ENCODE data around the gene CORO2A.
A peak's percentile ranks its signal among the peaks of the same experiment; 100 is the strongest.

The CORO2A gene

GRCh38 chr9:98219364-98219716 is 26.9 kb upstream of the CORO2A start:
- no peaks in the 10 kb centered on the region for H3K27me3 ChIP-seq (ENCODE audit: control insufficient read depth, insufficient read depth, low read length)
- H3K9ac ChIP-seq (ENCODE audit: low read length), result peak overlapping the region; percentile 16
- H3K4me3 ChIP-seq (ENCODE audit: low read depth, low read length), result no peak overlapping the region
- H3K4me1 ChIP-seq (ENCODE audit: control insufficient read depth, insufficient read depth, low read length), result peaks cover 25% of the 10 kb centered on the region
- H3K9me3 ChIP-seq (ENCODE audit: control insufficient read depth, insufficient read depth, low read depth, low read length), result no peaks in the 10 kb centered on the region
- peaks cover 45% of the 10 kb centered on the region; the same call in 1 of the 2 replicates for H3K36me3 ChIP-seq (ENCODE audit: control insufficient read depth, insufficient read depth, low read length)
- peak overlapping the region; percentile 68 for H3K27ac ChIP-seq (ENCODE audit: low read depth, low read length)

GRCh38 chr9:98218562-98219363 is 26.3 kb upstream of the CORO2A start:
- H3K4me1 ChIP-seq (ENCODE audit: control insufficient read depth, insufficient read depth, low read length), result peaks cover 25% of the 10 kb centered on the region
- H3K36me3 ChIP-seq (ENCODE audit: control insufficient read depth, insufficient read depth, low read length), result peaks cover 47% of the 10 kb centered on the region
- no peak overlapping the region for H3K4me3 ChIP-seq (ENCODE audit: low read depth, low read length)
- H3K9ac ChIP-seq (ENCODE audit: low read length), result peak overlapping the region; percentile 16
- H3K27ac ChIP-seq (ENCODE audit: low read depth, low read length), result peak overlapping the region; percentile 68
- H3K27me3 ChIP-seq (ENCODE audit: control insufficient read depth, insufficient read depth, low read length), result no peaks in the 10 kb centered on the region
- H3K9me3 ChIP-seq (ENCODE audit: control insufficient read depth, insufficient read depth, low read depth, low read length), result no peaks in the 10 kb centered on the region

- no peak overlapping the region for H3K27ac ChIP-seq (ENCODE audit: low read depth, low read length)
Observed at GRCh38 chr9:98217255-98217654, 24.8 kb upstream of the CORO2A start.

GRCh38 chr9:98216391-98216790 is 24.0 kb upstream of the CORO2A start:
- Histone ChIP-seq H3K9ac (ENCODE audit: low read length) (no peak overlapping the region), H3K27ac (ENCODE audit: low read depth, low read length) (no peak overlapping the region), H3K4me3 (ENCODE audit: low read depth, low read length) (no peak overlapping the region), H3K27me3 (ENCODE audit: control insufficient read depth, insufficient read depth, low read length) (no peaks in the 10 kb centered on the region), H3K9me3 (ENCODE audit: control insufficient read depth, insufficient read depth, low read depth, low read length) (no peaks in the 10 kb centered on the region), H3K4me1 (ENCODE audit: control insufficient read depth, insufficient read depth, low read length) (peaks cover 25% of the 10 kb centered on the region), H3K36me3 (ENCODE audit: control insufficient read depth, insufficient read depth, low read length) (peaks cover 42% of the 10 kb centered on the region)

More at GRCh38 chr9:98217255-98217654, 24.8 kb upstream of the CORO2A start:
- Histone ChIP-seq H3K9ac (ENCODE audit: low read length) (no peak overlapping the region), H3K4me1 (ENCODE audit: control insufficient read depth, insufficient read depth, low read length) (peaks cover 25% of the 10 kb centered on the region), H3K4me3 (ENCODE audit: low read depth, low read length) (no peak overlapping the region), H3K27me3 (ENCODE audit: control insufficient read depth, insufficient read depth, low read length) (no peaks in the 10 kb centered on the region), H3K9me3 (ENCODE audit: control insufficient read depth, insufficient read depth, low read depth, low read length) (no peaks in the 10 kb centered on the region), H3K36me3 (ENCODE audit: control insufficient read depth, insufficient read depth, low read length) (peaks cover 46% of the 10 kb centered on the region)

GRCh38 chr9:98215821-98216220 is 23.4 kb upstream of the CORO2A start:
- peaks cover 24% of the 10 kb centered on the region for H3K4me1 ChIP-seq (ENCODE audit: control insufficient read depth, insufficient read depth, low read length)
- H3K36me3 ChIP-seq (ENCODE audit: control insufficient read depth, insufficient read depth, low read length), result peaks cover 37% of the 10 kb centered on the region
- H3K27ac ChIP-seq (ENCODE audit: low read depth, low read length), result no peak overlapping the region
- no peaks in the 10 kb centered on the region for H3K27me3 ChIP-seq (ENCODE audit: control insufficient read depth, insufficient read depth, low read length)
- no peak overlapping the region for H3K4me3 ChIP-seq (ENCODE audit: low read depth, low read length)
- no peaks in the 10 kb centered on the region for H3K9me3 ChIP-seq (ENCODE audit: control insufficient read depth, insufficient read depth, low read depth, low read length)
- no peak overlapping the region for H3K9ac ChIP-seq (ENCODE audit: low read length)

- no peak overlapping the region for H3K4me3 ChIP-seq (ENCODE audit: low read depth, low read length)
- H3K27ac ChIP-seq (ENCODE audit: low read depth, low read length), result no peak overlapping the region
- H3K9ac ChIP-seq (ENCODE audit: low read length), result no peak overlapping the region
- H3K27me3 ChIP-seq (ENCODE audit: control insufficient read depth, insufficient read depth, low read length), result no peaks in the 10 kb centered on the region
- peaks cover 38% of the 10 kb centered on the region for H3K36me3 ChIP-seq (ENCODE audit: control insufficient read depth, insufficient read depth, low read length)
- no peaks in the 10 kb centered on the region for H3K9me3 ChIP-seq (ENCODE audit: control insufficient read depth, insufficient read depth, low read depth, low read length)
- peaks cover 19% of the 10 kb centered on the region for H3K4me1 ChIP-seq (ENCODE audit: control insufficient read depth, insufficient read depth, low read length)
Observed at GRCh38 chr9:98215271-98215670, 22.8 kb upstream of the CORO2A start.

GRCh38 chr9:98214811-98215210 is 22.4 kb upstream of the CORO2A start:
- Histone ChIP-seq H3K9ac (ENCODE audit: low read length) (no peak overlapping the region), H3K36me3 (ENCODE audit: control insufficient read depth, insufficient read depth, low read length) (peaks cover 40% of the 10 kb centered on the region), H3K9me3 (ENCODE audit: control insufficient read depth, insufficient read depth, low read depth, low read length) (no peaks in the 10 kb centered on the region), H3K27me3 (ENCODE audit: control insufficient read depth, insufficient read depth, low read length) (no peaks in the 10 kb centered on the region), H3K4me3 (ENCODE audit: low read depth, low read length) (no peak overlapping the region), H3K4me1 (ENCODE audit: control insufficient read depth, insufficient read depth, low read length) (peaks cover 14% of the 10 kb centered on the region), H3K27ac (ENCODE audit: low read depth, low read length) (no peak overlapping the region)

GRCh38 chr9:98211260-98211659 is 18.8 kb upstream of the CORO2A start:
- no peak overlapping the region for H3K4me3 ChIP-seq (ENCODE audit: low read depth, low read length)
- peaks cover 12% of the 10 kb centered on the region for H3K9me3 ChIP-seq (ENCODE audit: control insufficient read depth, insufficient read depth, low read depth, low read length)
- peaks cover 58% of the 10 kb centered on the region for H3K36me3 ChIP-seq (ENCODE audit: control insufficient read depth, insufficient read depth, low read length)
- H3K27ac ChIP-seq (ENCODE audit: low read depth, low read length), result no peak overlapping the region
- H3K27me3 ChIP-seq (ENCODE audit: control insufficient read depth, insufficient read depth, low read length), result no peaks in the 10 kb centered on the region
- H3K9ac ChIP-seq (ENCODE audit: low read length), result no peak overlapping the region
- no peaks in the 10 kb centered on the region for H3K4me1 ChIP-seq (ENCODE audit: control insufficient read depth, insufficient read depth, low read length)

- Histone ChIP-seq H3K27me3 (ENCODE audit: control insufficient read depth, insufficient read depth, low read length) (no peaks in the 10 kb centered on the region), H3K36me3 (ENCODE audit: control insufficient read depth, insufficient read depth, low read length) (peaks cover 58% of the 10 kb centered on the region), H3K4me1 (ENCODE audit: control insufficient read depth, insufficient read depth, low read length) (no peaks in the 10 kb centered on the region; the same call in 1 of the 2 replicates), H3K27ac (ENCODE audit: low read depth, low read length) (no peak overlapping the region), H3K9ac (ENCODE audit: low read length) (no peak overlapping the region), H3K9me3 (ENCODE audit: control insufficient read depth, insufficient read depth, low read depth, low read length) (peaks cover 12% of the 10 kb centered on the region), H3K4me3 (ENCODE audit: low read depth, low read length) (no peak overlapping the region)
Observed at GRCh38 chr9:98210435-98210834, 18.0 kb upstream of the CORO2A start.

- H3K27me3 ChIP-seq (ENCODE audit: control insufficient read depth, insufficient read depth, low read length), result no peaks in the 10 kb centered on the region
- no peaks in the 10 kb centered on the region; the same call in 1 of the 2 replicates for H3K4me1 ChIP-seq (ENCODE audit: control insufficient read depth, insufficient read depth, low read length)
- H3K4me3 ChIP-seq (ENCODE audit: low read depth, low read length), result no peak overlapping the region
- H3K9ac ChIP-seq (ENCODE audit: low read length), result no peak overlapping the region
- H3K9me3 ChIP-seq (ENCODE audit: control insufficient read depth, insufficient read depth, low read depth, low read length), result peaks cover 12% of the 10 kb centered on the region
- H3K36me3 ChIP-seq (ENCODE audit: control insufficient read depth, insufficient read depth, low read length), result peaks cover 62% of the 10 kb centered on the region
- no peak overlapping the region for H3K27ac ChIP-seq (ENCODE audit: low read depth, low read length)
Observed at GRCh38 chr9:98209530-98209929, 17.1 kb upstream of the CORO2A start.

GRCh38 chr9:98208635-98209034 is 16.2 kb upstream of the CORO2A start:
- Histone ChIP-seq H3K9me3 (ENCODE audit: control insufficient read depth, insufficient read depth, low read depth, low read length) (peaks cover 12% of the 10 kb centered on the region), H3K4me1 (ENCODE audit: control insufficient read depth, insufficient read depth, low read length) (no peaks in the 10 kb centered on the region; the same call in 1 of the 2 replicates), H3K27ac (ENCODE audit: low read depth, low read length) (no peak overlapping the region), H3K36me3 (ENCODE audit: control insufficient read depth, insufficient read depth, low read length) (peaks cover 57% of the 10 kb centered on the region), H3K4me3 (ENCODE audit: low read depth, low read length) (no peak overlapping the region), H3K27me3 (ENCODE audit: control insufficient read depth, insufficient read depth, low read length) (no peaks in the 10 kb centered on the region), H3K9ac (ENCODE audit: low read length) (no peak overlapping the region)

Data from HUES6 (cell line).